ENCODE data around the gene IWS1.

DNA sequence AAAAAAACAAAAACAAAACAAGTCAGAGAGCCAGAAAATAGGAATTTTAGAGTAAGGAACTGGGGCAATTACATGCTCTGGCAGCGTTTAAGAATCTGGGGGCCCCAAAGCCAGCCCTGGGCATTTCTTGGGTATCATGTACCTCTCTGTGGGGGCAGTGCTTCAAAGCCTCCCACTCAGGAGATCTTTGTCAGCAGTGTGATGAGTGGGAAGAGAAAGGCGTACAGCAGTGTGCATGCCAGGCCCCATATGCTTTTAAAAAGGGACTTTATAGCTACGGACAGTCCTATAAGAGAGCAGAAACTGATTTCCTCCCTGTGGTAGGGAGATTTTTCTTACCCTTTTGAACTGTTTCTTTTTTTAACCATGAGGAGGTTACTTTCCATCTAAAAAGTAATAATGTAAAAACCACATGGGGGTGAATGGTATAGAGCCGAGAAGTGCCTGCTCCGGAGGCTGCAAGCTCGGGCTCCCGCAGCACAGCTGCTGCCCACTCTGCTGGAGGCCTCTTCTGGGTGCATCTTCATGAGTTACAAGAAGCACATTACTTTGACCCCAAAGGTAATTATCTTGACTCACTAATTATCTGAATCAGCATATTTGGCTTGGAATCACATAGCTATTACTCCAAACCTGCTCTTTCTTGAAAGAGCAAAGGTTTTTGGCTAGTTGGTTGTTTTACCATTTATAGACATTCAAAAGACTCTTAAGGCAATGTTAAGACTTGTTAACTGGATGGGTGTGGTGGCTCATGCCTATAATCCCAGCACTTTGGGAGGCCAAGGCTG is 61.6 kb downstream of the IWS1 start:
- no peak for TF ChIP-seq POLR2AphosphoS5 (IDR thresholded peaks at IDR 0.05; ENCODE audit: low read depth, low read length)
- no peak for TF ChIP-seq POLR2A (IDR thresholded peaks at IDR 0.05; ENCODE audit: low read depth, low read length)
- no peak for TF ChIP-seq TAF1 (IDR thresholded peaks at IDR 0.05; ENCODE audit: borderline replicate concordance, low read depth, low read length)

Measured in GM12892 (cell line).